MM.1S (cell line): ENCODE measurements around the gene CCL23.

ENCODE experiments used
- EZH2 ChIP-seq: fragments of 300-600 bp; sonication (generic); optimal IDR thresholded peaks from 2 replicates; pipeline ENCODE3; 2017; ENCODE audit warnings: low read depth, mild to moderate bottlenecking, antibody characterized with exemption, low read length, mixed read lengths
- EZH2phosphoT487 ChIP-seq: fragments of 300-600 bp; sonication (generic); IDR thresholded peaks from 2 replicates; pipeline ENCODE4 v1.6.1; 2018; ENCODE audit warnings: antibody characterized with exemption, low read length
- TF ChIP-seq, protein P1 (sequence below): fragments of 300-600 bp; sonication (generic); IDR thresholded peaks from 2 replicates; pipeline ENCODE4 v1.5.1; 2016; ENCODE audit warnings: antibody characterized with exemption, low read length, mixed read lengths

DNA sequence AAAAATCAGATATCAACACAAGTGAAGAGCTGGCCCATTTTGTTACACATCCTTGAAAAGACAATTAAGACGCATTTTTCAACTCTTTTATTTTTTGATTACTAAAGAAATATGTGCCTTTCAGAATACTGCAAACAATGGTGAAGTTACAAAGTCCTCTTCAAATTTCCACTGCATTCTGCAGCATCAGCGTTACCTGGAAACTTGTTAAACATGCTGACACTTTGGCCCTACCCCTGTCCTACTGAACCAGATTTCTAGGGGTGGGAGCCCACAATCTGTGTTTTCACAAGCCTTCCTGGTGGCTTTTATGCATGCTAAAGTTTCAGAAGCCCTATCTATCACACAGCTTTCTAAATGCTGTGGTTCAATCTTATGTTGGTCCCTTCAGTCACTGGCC, 26.7 kb downstream of the CCL23 start:
- TF ChIP-seq, protein P1, sequence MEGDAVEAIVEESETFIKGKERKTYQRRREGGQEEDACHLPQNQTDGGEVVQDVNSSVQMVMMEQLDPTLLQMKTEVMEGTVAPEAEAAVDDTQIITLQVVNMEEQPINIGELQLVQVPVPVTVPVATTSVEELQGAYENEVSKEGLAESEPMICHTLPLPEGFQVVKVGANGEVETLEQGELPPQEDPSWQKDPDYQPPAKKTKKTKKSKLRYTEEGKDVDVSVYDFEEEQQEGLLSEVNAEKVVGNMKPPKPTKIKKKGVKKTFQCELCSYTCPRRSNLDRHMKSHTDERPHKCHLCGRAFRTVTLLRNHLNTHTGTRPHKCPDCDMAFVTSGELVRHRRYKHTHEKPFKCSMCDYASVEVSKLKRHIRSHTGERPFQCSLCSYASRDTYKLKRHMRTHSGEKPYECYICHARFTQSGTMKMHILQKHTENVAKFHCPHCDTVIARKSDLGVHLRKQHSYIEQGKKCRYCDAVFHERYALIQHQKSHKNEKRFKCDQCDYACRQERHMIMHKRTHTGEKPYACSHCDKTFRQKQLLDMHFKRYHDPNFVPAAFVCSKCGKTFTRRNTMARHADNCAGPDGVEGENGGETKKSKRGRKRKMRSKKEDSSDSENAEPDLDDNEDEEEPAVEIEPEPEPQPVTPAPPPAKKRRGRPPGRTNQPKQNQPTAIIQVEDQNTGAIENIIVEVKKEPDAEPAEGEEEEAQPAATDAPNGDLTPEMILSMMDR = no peak
- TF ChIP-seq EZH2 = no peak
- no peak for TF ChIP-seq EZH2phosphoT487
